ENCODE results near the gene SLC16A14. TPM values are rescaled to one million over a fixed set of nuclear protein-coding genes. Genes with fewer than 3 reads are reported as not detected.

Gene SLC16A14
- total and polyA plus RNA-seq, 2 experiments from 2014 or later: not detected

- no peak overlapping the region for H2AFZ ChIP-seq
- no peaks in the 10 kb centered on the region for H3K9me3 ChIP-seq (ENCODE audit: low read depth)
- WGBS, 2 experiments (ENCODE audit: low coverage in 1 of 2, low lambda C conversion rate in 2 of 2, missing lambda C conversion rate in 2 of 2): 71 to 80% methylated on average over 4 of the region's 4 CpGs
- no peaks in the 10 kb centered on the region for H3K27me3 ChIP-seq (replicated peaks; ENCODE audit: insufficient read depth)
- no peak overlapping the region for H3K27ac ChIP-seq
- H3F3A ChIP-seq (ENCODE audit: insufficient read depth): no peaks in the 10 kb centered on the region
- no peak overlapping the region for H3K4me2 ChIP-seq (ENCODE audit: unreplicated experiment)
- H3K36me3 ChIP-seq (ENCODE audit: low read depth): no peaks in the 10 kb centered on the region
- no peak for DNase-seq
- H3K4me3 ChIP-seq: no peak overlapping the region
- H3K4me1 ChIP-seq (ENCODE audit: insufficient read depth): no peaks in the 10 kb centered on the region
- H3K9me2 ChIP-seq (ENCODE audit: insufficient read depth): no peaks in the 10 kb centered on the region
- no peaks in the 10 kb centered on the region for H4K20me1 ChIP-seq (ENCODE audit: insufficient read depth)
- TF ChIP-seq EZH2phosphoT487 (IDR thresholded peaks at IDR 0.05; ENCODE audit: insufficient read depth, low read depth) (no peak), EZH2 (IDR thresholded peaks at IDR 0.05; ENCODE audit: insufficient read depth, poor library complexity, severe bottlenecking) (no peak)
- no peak overlapping the region for H3K9ac ChIP-seq
- no peaks in the 10 kb centered on the region for H3K79me2 ChIP-seq (ENCODE audit: insufficient read depth)
- in situ Hi-C loops (cut with MboI): no loop called here
These were observed 20.6 kb downstream of the SLC16A14 start for GRCh38 chr2:230048010-230048671.

- H3K4me3 ChIP-seq: no peak overlapping the region
- no peak overlapping the region for H3K4me2 ChIP-seq (ENCODE audit: unreplicated experiment)
- H3K79me2 ChIP-seq (ENCODE audit: insufficient read depth): no peaks in the 10 kb centered on the region
- H3K36me3 ChIP-seq (ENCODE audit: low read depth): no peaks in the 10 kb centered on the region
- H3F3A ChIP-seq (ENCODE audit: insufficient read depth): no peaks in the 10 kb centered on the region
- TF ChIP-seq EZH2phosphoT487 (IDR thresholded peaks at IDR 0.05; ENCODE audit: insufficient read depth, low read depth) (no peak), EZH2 (IDR thresholded peaks at IDR 0.05; ENCODE audit: insufficient read depth, poor library complexity, severe bottlenecking) (no peak)
- 82 to 85% methylated on average over 16 of the region's 16 CpGs for WGBS, 2 experiments (ENCODE audit: low coverage in 1 of 2, low lambda C conversion rate in 2 of 2, missing lambda C conversion rate in 2 of 2)
- H3K9me3 ChIP-seq (ENCODE audit: low read depth): no peaks in the 10 kb centered on the region
- H4K20me1 ChIP-seq (ENCODE audit: insufficient read depth): no peaks in the 10 kb centered on the region
- no peak overlapping the region for H2AFZ ChIP-seq
- no peak for DNase-seq
- H3K9me2 ChIP-seq (ENCODE audit: insufficient read depth): no peaks in the 10 kb centered on the region
- H3K27ac ChIP-seq: no peak overlapping the region
- no peaks in the 10 kb centered on the region for H3K27me3 ChIP-seq (replicated peaks; ENCODE audit: insufficient read depth)
- H3K9ac ChIP-seq: no peak overlapping the region
- no peaks in the 10 kb centered on the region for H3K4me1 ChIP-seq (ENCODE audit: insufficient read depth)
- in situ Hi-C loops (cut with MboI): no loop called here
These were observed 22.2 kb downstream of the SLC16A14 start for GRCh38 chr2:230046491-230046890.

GRCh38 chr2:230043461-230043860, 25.3 kb downstream of the SLC16A14 start:
- Histone ChIP-seq H2AFZ (no peak overlapping the region), H3K9me3 (ENCODE audit: low read depth) (no peaks in the 10 kb centered on the region), H3K27ac (no peak overlapping the region), H3K79me2 (ENCODE audit: insufficient read depth) (no peaks in the 10 kb centered on the region), H3K9me2 (ENCODE audit: insufficient read depth) (no peaks in the 10 kb centered on the region), H4K20me1 (ENCODE audit: insufficient read depth) (no peaks in the 10 kb centered on the region), H3K4me2 (ENCODE audit: unreplicated experiment) (no peak overlapping the region), H3K4me3 (no peak overlapping the region), H3K27me3 (replicated peaks; ENCODE audit: insufficient read depth) (no peaks in the 10 kb centered on the region), H3K4me1 (ENCODE audit: insufficient read depth) (no peaks in the 10 kb centered on the region), H3F3A (ENCODE audit: insufficient read depth) (no peaks in the 10 kb centered on the region), H3K9ac (no peak overlapping the region), H3K36me3 (ENCODE audit: low read depth) (no peaks in the 10 kb centered on the region)
- TF ChIP-seq EZH2 (IDR thresholded peaks at IDR 0.05; ENCODE audit: insufficient read depth, poor library complexity, severe bottlenecking) (no peak), EZH2phosphoT487 (IDR thresholded peaks at IDR 0.05; ENCODE audit: insufficient read depth, low read depth) (no peak)
- no peak for DNase-seq
- in situ Hi-C loops (cut with MboI): no loop called here
- WGBS, 2 experiments (ENCODE audit: low coverage in 1 of 2, low lambda C conversion rate in 2 of 2, missing lambda C conversion rate in 2 of 2): 51 to 52% methylated on average over 2 of the region's 2 CpGs

DNA sequence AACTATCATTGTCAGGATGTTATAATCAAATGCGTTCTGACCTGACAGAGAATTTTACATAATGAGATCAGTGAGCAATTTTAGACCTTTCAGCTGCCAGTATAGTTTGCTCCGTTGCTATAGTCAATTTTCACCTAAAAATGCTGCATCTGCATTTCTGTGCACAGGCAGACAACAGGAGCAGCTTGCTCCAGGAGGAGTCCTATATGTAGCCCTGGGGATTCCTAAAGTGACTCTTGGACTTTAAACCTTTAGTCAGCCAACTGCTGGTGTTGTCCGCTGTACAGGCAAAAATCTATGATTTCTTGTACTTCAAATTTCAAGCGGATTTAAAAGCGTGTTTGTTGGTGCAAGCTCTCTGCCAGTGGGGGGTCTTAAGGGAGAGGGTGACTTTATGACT, 25.7 kb downstream of the SLC16A14 start:
- TF ChIP-seq EZH2 (IDR thresholded peaks at IDR 0.05; ENCODE audit: insufficient read depth, poor library complexity, severe bottlenecking) (no peak), EZH2phosphoT487 (IDR thresholded peaks at IDR 0.05; ENCODE audit: insufficient read depth, low read depth) (no peak)
- Histone ChIP-seq H3K36me3 (ENCODE audit: low read depth) (no peaks in the 10 kb centered on the region), H3K27ac (no peak overlapping the region), H3K79me2 (ENCODE audit: insufficient read depth) (no peaks in the 10 kb centered on the region), H3F3A (ENCODE audit: insufficient read depth) (no peaks in the 10 kb centered on the region), H3K27me3 (replicated peaks; ENCODE audit: insufficient read depth) (no peaks in the 10 kb centered on the region), H4K20me1 (ENCODE audit: insufficient read depth) (no peaks in the 10 kb centered on the region), H3K4me2 (ENCODE audit: unreplicated experiment) (no peak overlapping the region), H2AFZ (no peak overlapping the region), H3K9me2 (ENCODE audit: insufficient read depth) (no peaks in the 10 kb centered on the region), H3K9me3 (ENCODE audit: low read depth) (no peaks in the 10 kb centered on the region), H3K4me3 (no peak overlapping the region), H3K4me1 (ENCODE audit: insufficient read depth) (no peaks in the 10 kb centered on the region), H3K9ac (no peak overlapping the region)
- DNase-seq: no peak
- WGBS, 2 experiments (ENCODE audit: low coverage in 1 of 2, low lambda C conversion rate in 2 of 2, missing lambda C conversion rate in 2 of 2): 82 to 85% methylated on average over 5 of the region's 5 CpGs
- in situ Hi-C loops (cut with MboI): no loop called here
